Measurements from ENCODE around the gene DPP4.

Gene DPP4

GRCh38 chr2:162017233-162017632 lies 56.8 kb downstream of the DPP4 start:
- Histone ChIP-seq H2BK15ac (ENCODE audit: low read length) (no peak overlapping the region), H3K79me1 (ENCODE audit: low read depth, low read length) (no peaks in the 10 kb centered on the region), H3K27me3 (ENCODE audit: control insufficient read depth in 3 of 3, insufficient read depth in 3 of 3, low read depth in 1 of 3, low read length in 3 of 3) (no peaks in the 10 kb centered on the region), H3K4me2 (ENCODE audit: insufficient read depth, low read length, poor library complexity, severe bottlenecking) (no peak overlapping the region), H2BK5ac (ENCODE audit: low read length) (no peak overlapping the region), H2BK120ac (ENCODE audit: low read depth, low read length) (no peak overlapping the region), H2AFZ (ENCODE audit: low read length) (no peak overlapping the region), H3K4me1 (ENCODE audit: control insufficient read depth in 2 of 2, insufficient read depth in 1 of 2, low read depth in 1 of 2, low read length in 2 of 2) (peaks cover 3 to 6% of the 10 kb centered on the region in 2 donors), H3K23ac (ENCODE audit: low read depth, low read length, poor library complexity) (no peak overlapping the region), H3K4me3 (ENCODE audit: low read length in 2 of 2) (no peak overlapping the region), H3K9me3 (replicated peaks in 1 of 2; ENCODE audit: control insufficient read depth in 2 of 2, insufficient read depth in 1 of 2, low read depth in 1 of 2, low read length in 2 of 2) (peaks cover 0 to 2% of the 10 kb centered on the region in 2 donors), H3K18ac (ENCODE audit: low read length) (peak overlapping the region; percentile 46), H2AK5ac (ENCODE audit: low read depth, low read length) (no peak overlapping the region), H2BK12ac (ENCODE audit: low read length) (no peak overlapping the region), H3K14ac (ENCODE audit: low read length) (no peak overlapping the region), H3K9ac (ENCODE audit: low read depth, low read length, poor library complexity) (no peak overlapping the region), H3K36me3 (replicated peaks in 1 of 2; ENCODE audit: control insufficient read depth in 2 of 2, insufficient read depth in 2 of 2, low read length in 2 of 2) (no peaks in the 10 kb centered on the region), H3K4ac (ENCODE audit: low read length) (peak overlapping the region; percentile 76), H4K91ac (ENCODE audit: low read depth, low read length, poor library complexity) (no peak overlapping the region), H3K27ac (replicated peaks; ENCODE audit: low read length) (no peak overlapping the region), H4K8ac (ENCODE audit: low read depth, low read length) (no peak overlapping the region)
- WGBS, 2 donors (ENCODE audit: extremely low coverage in 2 of 2, insufficient read length in 2 of 2, insufficient replicate concordance in 1 of 2): no CpG with 5 or more reads among the region's 3 CpGs
- no peak for DNase-seq (ENCODE audit: low spot score)

GRCh38 chr2:162016080-162016479 lies 57.9 kb downstream of the DPP4 start:
- Histone ChIP-seq H3K9ac (ENCODE audit: low read depth, low read length, poor library complexity) (no peak overlapping the region), H4K91ac (ENCODE audit: low read depth, low read length, poor library complexity) (no peak overlapping the region), H3K14ac (ENCODE audit: low read length) (no peak overlapping the region), H2BK15ac (ENCODE audit: low read length) (no peak overlapping the region), H3K18ac (ENCODE audit: low read length) (no peak overlapping the region), H3K27ac (replicated peaks; ENCODE audit: low read length) (no peak overlapping the region), H2BK120ac (ENCODE audit: low read depth, low read length) (no peak overlapping the region), H3K4me1 (ENCODE audit: control insufficient read depth in 2 of 2, insufficient read depth in 1 of 2, low read depth in 1 of 2, low read length in 2 of 2) (peaks cover 3 to 6% of the 10 kb centered on the region in 2 donors), H2AFZ (ENCODE audit: low read length) (no peak overlapping the region), H3K4me3 (ENCODE audit: low read length in 2 of 2) (no peak overlapping the region), H2BK12ac (ENCODE audit: low read length) (no peak overlapping the region), H3K4ac (ENCODE audit: low read length) (no peak overlapping the region), H3K79me1 (ENCODE audit: low read depth, low read length) (no peaks in the 10 kb centered on the region), H2AK5ac (ENCODE audit: low read depth, low read length) (no peak overlapping the region), H3K27me3 (ENCODE audit: control insufficient read depth in 3 of 3, insufficient read depth in 3 of 3, low read depth in 1 of 3, low read length in 3 of 3) (no peaks in the 10 kb centered on the region), H4K8ac (ENCODE audit: low read depth, low read length) (no peak overlapping the region), H2BK5ac (ENCODE audit: low read length) (no peak overlapping the region), H3K36me3 (replicated peaks in 1 of 2; ENCODE audit: control insufficient read depth in 2 of 2, insufficient read depth in 2 of 2, low read length in 2 of 2) (no peaks in the 10 kb centered on the region), H3K9me3 (replicated peaks in 1 of 2; ENCODE audit: control insufficient read depth in 2 of 2, insufficient read depth in 1 of 2, low read depth in 1 of 2, low read length in 2 of 2) (peaks cover 0 to 2% of the 10 kb centered on the region in 2 donors), H3K4me2 (ENCODE audit: insufficient read depth, low read length, poor library complexity, severe bottlenecking) (no peak overlapping the region), H3K23ac (ENCODE audit: low read depth, low read length, poor library complexity) (no peak overlapping the region)
- no CpG with 5 or more reads among the region's 2 CpGs for WGBS, 2 donors (ENCODE audit: extremely low coverage in 2 of 2, insufficient read length in 2 of 2, insufficient replicate concordance in 1 of 2)
- no peak for DNase-seq (ENCODE audit: low spot score)

GRCh38 chr2:162014751-162015150 lies 59.3 kb downstream of the DPP4 start:
- H3K27ac ChIP-seq (replicated peaks; ENCODE audit: low read length): no peak overlapping the region
- no peak overlapping the region for H3K4me3 ChIP-seq (ENCODE audit: low read length in 2 of 2)
- H3K4me1 ChIP-seq (ENCODE audit: control insufficient read depth in 2 of 2, insufficient read depth in 1 of 2, low read depth in 1 of 2, low read length in 2 of 2): peaks cover 3 to 6% of the 10 kb centered on the region in 2 donors
- WGBS, 2 donors (ENCODE audit: extremely low coverage in 2 of 2, insufficient read length in 2 of 2, insufficient replicate concordance in 1 of 2): no CpG with 5 or more reads among the region's 6 CpGs
- H2BK120ac ChIP-seq (ENCODE audit: low read depth, low read length): no peak overlapping the region
- no peak overlapping the region for H3K4me2 ChIP-seq (ENCODE audit: insufficient read depth, low read length, poor library complexity, severe bottlenecking)
- H3K14ac ChIP-seq (ENCODE audit: low read length): no peak overlapping the region
- no peak overlapping the region for H2BK15ac ChIP-seq (ENCODE audit: low read length)
- no peaks in the 10 kb centered on the region for H3K79me1 ChIP-seq (ENCODE audit: low read depth, low read length)
- H4K91ac ChIP-seq (ENCODE audit: low read depth, low read length, poor library complexity): no peak overlapping the region
- H3K9ac ChIP-seq (ENCODE audit: low read depth, low read length, poor library complexity): no peak overlapping the region
- no peak overlapping the region for H2BK12ac ChIP-seq (ENCODE audit: low read length)
- peaks cover 0 to 2% of the 10 kb centered on the region in 2 donors for H3K9me3 ChIP-seq (replicated peaks in 1 of 2; ENCODE audit: control insufficient read depth in 2 of 2, insufficient read depth in 1 of 2, low read depth in 1 of 2, low read length in 2 of 2)
- no peak overlapping the region for H3K4ac ChIP-seq (ENCODE audit: low read length)
- DNase-seq (ENCODE audit: low spot score): no peak
- H3K23ac ChIP-seq (ENCODE audit: low read depth, low read length, poor library complexity): no peak overlapping the region
- no peak overlapping the region for H2BK5ac ChIP-seq (ENCODE audit: low read length)
- H3K36me3 ChIP-seq (replicated peaks in 1 of 2; ENCODE audit: control insufficient read depth in 2 of 2, insufficient read depth in 2 of 2, low read length in 2 of 2): no peaks in the 10 kb centered on the region
- H4K8ac ChIP-seq (ENCODE audit: low read depth, low read length): no peak overlapping the region
- no peaks in the 10 kb centered on the region for H3K27me3 ChIP-seq (ENCODE audit: control insufficient read depth in 3 of 3, insufficient read depth in 3 of 3, low read depth in 1 of 3, low read length in 3 of 3)
- no peak overlapping the region for H2AFZ ChIP-seq (ENCODE audit: low read length)
- H2AK5ac ChIP-seq (ENCODE audit: low read depth, low read length): no peak overlapping the region
- no peak overlapping the region for H3K18ac ChIP-seq (ENCODE audit: low read length)

GRCh38 chr2:162013514-162014475 lies 60.2 kb downstream of the DPP4 start:
- Histone ChIP-seq H3K9me3 (replicated peaks in 1 of 2; ENCODE audit: control insufficient read depth in 2 of 2, insufficient read depth in 1 of 2, low read depth in 1 of 2, low read length in 2 of 2) (peaks cover 0 to 2% of the 10 kb centered on the region in 2 donors), H2BK120ac (ENCODE audit: low read depth, low read length) (no peak overlapping the region), H3K79me1 (ENCODE audit: low read depth, low read length) (no peaks in the 10 kb centered on the region), H3K9ac (ENCODE audit: low read depth, low read length, poor library complexity) (no peak overlapping the region), H4K8ac (ENCODE audit: low read depth, low read length) (no peak overlapping the region), H3K18ac (ENCODE audit: low read length) (no peak overlapping the region), H3K4me2 (ENCODE audit: insufficient read depth, low read length, poor library complexity, severe bottlenecking) (no peak overlapping the region), H3K4ac (ENCODE audit: low read length) (no peak overlapping the region), H3K4me1 (ENCODE audit: control insufficient read depth in 2 of 2, insufficient read depth in 1 of 2, low read depth in 1 of 2, low read length in 2 of 2) (peaks cover 3 to 6% of the 10 kb centered on the region in 2 donors), H2AFZ (ENCODE audit: low read length) (peak overlapping the region; percentile 77), H2BK5ac (ENCODE audit: low read length) (no peak overlapping the region), H4K91ac (ENCODE audit: low read depth, low read length, poor library complexity) (no peak overlapping the region), H2BK12ac (ENCODE audit: low read length) (no peak overlapping the region), H3K14ac (ENCODE audit: low read length) (no peak overlapping the region), H3K36me3 (replicated peaks in 1 of 2; ENCODE audit: control insufficient read depth in 2 of 2, insufficient read depth in 2 of 2, low read length in 2 of 2) (no peaks in the 10 kb centered on the region), H3K27me3 (ENCODE audit: control insufficient read depth in 3 of 3, insufficient read depth in 3 of 3, low read depth in 1 of 3, low read length in 3 of 3) (no peaks in the 10 kb centered on the region), H3K27ac (replicated peaks; ENCODE audit: low read length) (no peak overlapping the region), H3K4me3 (ENCODE audit: low read length in 2 of 2) (no peak overlapping the region), H2AK5ac (ENCODE audit: low read depth, low read length) (no peak overlapping the region), H3K23ac (ENCODE audit: low read depth, low read length, poor library complexity) (no peak overlapping the region), H2BK15ac (ENCODE audit: low read length) (no peak overlapping the region)
- no CpG with 5 or more reads among the region's 9 CpGs for WGBS, 2 donors (ENCODE audit: extremely low coverage in 2 of 2, insufficient read length in 2 of 2, insufficient replicate concordance in 1 of 2)
- no peak for DNase-seq (ENCODE audit: low spot score)
